GM18502 (cell line): ENCODE results near the gene AGAP1.
"Not testable (repeated sequence)": the region's sequence is repeated elsewhere in the genome, so short reads cannot be mapped to it uniquely, and the experiment has no call there.

Experiments
- ATAC-seq: cut with Tn5 transposase; IDR thresholded peaks from one replicate; pipeline ENCODE4 v1.9.1; 2021; ENCODE audit warnings: mild to moderate bottlenecking; ENCODE audit not compliant: unreplicated experiment, poor library complexity

Gene AGAP1

DNA sequence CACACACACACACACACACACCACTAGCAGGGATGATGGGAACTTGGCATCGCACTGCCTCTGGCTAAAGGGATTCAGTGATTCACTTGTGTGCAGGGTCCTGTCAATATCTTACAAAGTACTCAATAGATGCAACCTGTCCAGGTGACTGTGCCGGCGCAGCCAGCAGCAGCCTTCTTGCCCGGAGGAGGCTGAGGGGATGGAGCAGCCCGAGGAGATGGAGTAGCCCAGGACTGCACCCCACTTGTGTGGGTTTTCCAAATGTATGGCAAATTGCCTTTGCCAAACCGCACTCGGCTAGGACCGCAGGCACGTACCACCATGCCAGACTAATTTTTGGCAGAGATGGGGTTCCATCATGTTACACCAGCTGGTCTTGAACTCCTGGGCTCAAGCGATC, 643.2 kb downstream of the AGAP1 start:
- no peak for ATAC-seq

DNA sequence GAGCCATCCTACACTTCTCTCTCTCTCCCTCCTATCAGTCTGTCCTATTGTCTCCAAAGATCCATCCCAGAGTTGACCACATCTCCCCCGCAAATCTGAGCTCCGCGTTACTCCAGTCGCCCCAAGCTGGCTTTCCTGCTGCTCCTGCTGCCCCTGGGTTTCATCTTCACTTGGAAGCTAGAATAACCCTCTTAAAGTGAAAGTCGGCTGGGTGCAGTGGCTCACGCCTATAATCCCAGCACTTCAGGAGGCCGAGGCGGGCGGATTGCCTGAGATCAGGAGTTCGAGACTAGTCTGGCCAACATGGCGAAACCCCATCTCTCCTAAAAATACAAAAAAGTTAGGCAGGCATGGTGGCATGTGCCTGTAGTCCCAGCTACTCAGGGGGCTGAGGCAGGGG, 647.8 kb downstream of the AGAP1 start:
- ATAC-seq: not testable (repeated sequence)

DNA sequence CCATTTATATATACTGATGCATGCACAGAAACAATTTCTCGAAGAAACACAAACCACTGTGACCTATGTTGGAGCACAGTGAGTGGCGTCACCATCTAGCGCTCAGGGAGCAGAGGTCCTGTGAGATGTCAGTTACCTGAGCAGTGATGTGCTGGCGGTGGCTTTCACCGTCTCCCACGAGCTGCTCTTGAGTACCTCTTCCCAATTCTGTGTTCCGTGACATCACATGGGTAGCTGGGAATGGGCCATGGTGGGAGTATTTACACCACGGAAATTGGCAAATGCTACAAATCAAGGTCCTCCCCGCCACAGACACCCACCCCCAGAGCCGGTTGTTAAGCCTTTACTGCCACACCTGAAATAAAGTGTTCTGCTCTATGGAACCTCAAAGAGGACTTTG, 650.0 kb downstream of the AGAP1 start:
- no peak for ATAC-seq

DNA sequence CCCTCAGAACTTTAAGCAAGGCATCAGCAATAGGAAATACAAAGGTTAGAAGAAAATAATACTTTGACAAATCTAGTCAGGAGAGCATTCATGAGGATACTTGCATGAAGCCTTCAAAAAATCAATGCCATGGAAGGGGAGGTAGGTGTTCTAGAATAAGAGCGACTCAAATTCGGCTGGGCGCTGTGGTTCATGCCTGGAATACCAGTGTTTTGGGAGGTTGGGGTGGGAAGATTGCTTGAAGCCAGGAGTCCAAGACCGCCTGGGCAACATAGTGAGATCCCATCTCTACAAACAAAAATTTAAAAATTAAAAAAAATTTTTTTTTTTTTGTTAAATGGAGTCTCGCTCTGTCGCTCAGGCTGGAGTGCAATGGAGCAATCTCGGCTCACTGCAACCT, 652.6 kb downstream of the AGAP1 start:
- no peak for ATAC-seq

DNA sequence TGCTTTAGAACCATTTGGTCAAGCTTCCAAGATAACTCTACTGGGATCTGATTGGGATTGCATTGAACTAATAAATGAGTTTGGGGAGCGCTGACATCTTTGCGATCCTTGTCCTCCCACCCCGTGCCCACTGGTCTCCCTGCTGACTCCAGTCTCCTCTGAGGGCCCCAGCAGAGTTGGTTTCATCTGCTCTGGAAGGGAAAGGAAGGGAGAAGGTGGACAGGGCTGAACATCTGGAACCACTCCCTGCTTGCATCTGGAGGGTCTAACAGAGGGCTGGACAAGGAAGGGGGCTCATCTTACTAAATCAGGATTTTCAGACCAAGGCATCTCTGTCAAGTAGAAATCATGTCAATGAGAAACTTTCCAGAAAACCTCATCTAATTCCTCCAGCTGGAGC, 661.6 kb downstream of the AGAP1 start:
- ATAC-seq: no peak

DNA sequence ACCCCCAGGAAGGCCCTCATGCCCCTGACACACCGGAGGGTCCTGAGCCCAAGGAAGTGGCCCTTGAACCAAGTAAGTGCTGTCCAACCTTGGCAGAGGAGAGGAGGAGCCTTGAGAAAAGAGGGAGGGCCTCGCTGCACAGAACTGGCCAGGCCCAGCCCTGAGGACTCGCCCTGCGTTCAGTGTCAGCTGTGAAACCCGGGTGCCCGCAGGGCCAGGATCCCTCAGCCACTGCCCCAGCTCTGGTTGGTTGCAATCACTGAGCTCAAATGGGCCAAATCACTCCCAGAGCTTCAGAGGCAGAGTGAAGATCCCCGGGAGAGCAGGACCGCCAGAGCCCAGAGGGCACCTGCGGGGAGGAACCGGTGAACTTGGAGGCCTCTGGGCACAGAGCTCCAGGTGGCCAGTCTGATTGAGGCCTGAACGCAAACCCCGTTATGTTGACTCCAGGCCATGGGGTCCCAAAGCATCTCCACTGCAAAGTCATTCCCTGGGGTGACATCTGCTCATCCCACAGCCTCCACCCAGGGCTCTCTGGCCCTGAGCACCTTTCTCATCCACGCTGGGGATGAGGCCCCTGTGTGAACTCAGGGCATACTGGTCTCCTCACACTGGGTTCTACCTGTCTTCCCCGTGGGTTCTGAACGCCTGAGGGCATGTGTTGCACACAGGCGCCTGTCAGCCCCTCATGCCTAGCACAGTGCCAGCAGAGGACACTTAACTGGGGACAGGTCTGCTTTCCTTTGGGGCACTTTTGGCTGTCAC, 662.4 kb downstream of the AGAP1 start:
- ATAC-seq: no peak

DNA sequence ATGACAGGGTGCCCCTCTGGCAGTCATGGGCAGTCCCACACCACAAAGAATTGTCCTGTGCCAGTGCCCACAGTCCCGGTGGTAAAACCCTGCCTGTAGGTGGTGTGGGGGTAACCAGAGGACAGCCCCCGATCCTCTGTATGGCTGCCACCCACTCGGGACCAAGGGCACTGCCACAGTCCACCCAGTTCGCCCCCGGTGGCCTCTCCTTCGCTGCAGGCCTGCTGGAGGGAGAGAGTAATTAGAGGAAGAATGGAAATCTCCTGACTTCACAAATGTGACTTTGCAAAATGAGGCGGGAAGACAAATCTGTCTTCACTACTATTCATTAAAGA, 663.0 kb downstream of the AGAP1 start:
- ATAC-seq: no peak

DNA sequence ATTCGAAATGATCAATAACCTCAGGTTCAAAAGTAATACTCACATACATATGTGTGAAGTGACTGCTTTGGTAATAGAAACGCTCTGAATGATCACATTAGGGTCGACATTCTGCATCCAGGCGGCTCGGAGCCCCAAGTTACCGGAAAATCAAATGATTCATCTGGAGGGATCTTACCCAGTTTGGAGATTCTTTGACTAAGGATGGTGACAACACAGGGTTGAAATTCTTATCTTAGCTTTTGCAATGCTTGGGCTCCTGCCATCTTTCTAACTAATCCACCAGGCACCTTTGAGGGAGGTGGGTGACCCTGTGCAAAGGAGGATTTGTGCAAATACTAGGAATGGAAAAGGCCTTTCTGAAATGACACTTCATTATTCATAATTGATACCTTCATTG, 663.5 kb downstream of the AGAP1 start:
- ATAC-seq: no peak

DNA sequence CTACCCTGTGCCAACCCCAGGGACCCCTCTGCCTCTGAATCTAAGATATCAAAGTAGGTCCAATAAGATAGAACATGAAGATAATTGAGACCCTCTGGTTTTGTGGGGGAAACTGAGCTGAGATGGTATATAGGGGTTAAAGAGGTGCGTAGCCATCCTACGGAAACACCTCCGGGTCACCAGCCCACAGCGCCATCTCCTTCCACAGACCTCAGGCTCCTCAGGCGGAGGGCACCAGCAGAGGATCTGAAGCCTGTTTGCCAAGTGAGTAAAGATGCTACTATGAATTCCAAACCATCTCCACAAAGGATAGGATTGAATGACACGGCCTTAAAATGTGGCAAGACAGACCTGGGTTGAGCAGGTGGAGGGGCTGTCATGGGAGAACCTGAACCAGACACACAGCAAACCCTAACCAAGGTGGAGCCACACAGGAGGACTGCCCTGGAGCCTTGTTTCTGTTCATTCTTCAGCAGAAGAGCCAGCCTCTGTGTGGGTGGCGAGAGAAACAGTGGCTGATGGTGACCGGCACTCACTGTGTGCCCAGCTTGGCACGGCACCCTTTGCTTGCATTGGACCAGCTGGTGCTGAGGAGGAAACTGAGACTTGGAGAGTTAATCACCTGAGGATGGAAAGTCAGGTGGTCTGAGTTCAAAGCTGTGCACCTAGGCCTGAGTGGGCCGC, 664.1 kb downstream of the AGAP1 start:
- ATAC-seq: no peak

DNA sequence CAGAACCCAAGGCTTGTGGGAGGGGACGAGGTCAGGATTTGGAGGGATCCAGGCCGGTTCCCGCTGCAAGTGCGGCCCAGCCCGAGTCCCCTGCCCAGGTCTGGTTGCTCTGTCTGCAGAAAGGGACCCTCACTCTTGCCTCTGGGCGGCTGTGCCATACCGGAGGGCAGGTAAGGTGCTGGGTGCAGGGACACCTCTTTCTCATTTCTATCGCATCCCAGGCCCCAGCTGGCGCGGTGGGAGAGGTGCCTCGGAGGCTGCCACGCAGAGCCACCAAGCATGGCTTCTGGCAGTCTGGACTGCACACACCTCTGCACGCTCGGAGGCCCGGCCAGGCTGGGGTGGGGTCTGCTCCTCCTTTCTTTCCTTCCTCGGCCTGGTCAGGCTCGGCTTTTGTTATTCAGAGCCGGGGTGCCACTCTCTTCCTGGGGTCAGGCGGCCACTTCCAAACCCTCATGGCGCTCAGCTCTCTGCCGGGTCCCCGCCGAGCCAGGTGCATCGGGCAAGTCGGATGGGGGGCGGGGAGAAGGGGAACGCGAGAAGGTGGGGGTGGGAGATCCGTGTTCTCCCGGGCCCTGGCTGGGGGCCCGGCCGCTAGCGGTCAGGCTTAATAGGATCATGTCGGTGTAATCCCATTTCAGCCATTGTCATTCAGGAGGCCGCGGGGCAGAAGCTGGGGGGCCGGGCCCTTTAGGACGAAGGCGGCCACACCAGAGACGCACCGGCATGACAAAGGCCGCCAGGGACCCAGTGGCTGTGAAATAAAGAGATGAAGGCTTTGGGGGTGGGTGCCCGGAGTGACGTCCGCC, 665.3 kb downstream of the AGAP1 start:
- ATAC-seq: no peak

DNA sequence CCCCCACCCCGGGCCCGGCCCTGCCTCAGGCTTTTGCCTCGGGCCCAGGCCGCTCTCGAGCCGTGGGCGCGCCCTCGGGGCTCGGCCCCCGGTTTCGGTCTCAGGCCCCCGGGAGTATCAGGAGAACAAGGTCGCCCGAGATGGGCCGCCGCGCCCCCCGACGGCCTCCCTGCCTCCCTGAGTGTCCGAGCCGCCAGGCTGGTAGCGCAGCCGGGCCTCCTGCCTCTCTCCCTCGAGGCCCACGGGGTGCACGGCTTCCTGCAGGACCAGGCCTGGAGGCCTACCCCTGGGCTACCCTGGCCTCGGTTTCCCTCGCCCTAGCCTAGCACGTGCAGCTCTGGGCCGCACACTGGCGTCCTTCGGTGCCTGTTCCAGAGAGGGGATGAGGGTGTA, 665.9 kb downstream of the AGAP1 start:
- ATAC-seq: no peak

DNA sequence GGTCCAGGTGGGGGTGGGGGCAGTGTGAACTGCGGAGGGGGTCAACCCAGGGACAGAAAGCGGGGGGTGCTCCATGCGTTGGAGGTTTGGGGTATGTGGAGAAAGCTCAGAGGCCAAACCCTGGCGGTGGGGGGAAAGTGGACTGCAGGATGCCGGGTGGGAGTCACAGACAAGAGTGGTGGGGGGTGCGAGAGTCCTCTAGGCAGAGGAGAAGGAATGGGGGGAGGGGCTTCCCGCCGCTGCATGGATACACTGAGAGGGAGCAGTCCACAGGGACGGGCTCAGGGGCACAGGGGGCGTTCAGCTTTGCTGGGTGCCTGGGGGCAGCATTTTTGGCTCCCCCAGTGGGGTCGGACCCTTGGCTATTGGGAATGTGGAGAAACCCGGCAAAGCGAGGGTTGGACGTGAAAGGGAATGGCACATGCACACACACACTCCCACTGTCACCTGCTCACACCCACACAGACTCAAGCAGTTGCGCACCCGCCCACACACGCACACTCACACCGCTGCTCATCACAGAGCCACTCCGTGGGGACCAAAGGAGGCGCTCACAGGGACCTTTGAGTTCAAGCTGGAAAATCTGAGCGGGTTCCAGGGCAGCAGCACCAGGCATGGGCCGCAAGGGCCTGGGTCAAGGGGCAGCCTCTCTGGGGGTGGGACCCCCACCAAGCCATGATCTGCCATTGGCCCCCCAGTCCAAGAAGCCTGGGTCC, 666.7 kb downstream of the AGAP1 start:
- no peak for ATAC-seq

DNA sequence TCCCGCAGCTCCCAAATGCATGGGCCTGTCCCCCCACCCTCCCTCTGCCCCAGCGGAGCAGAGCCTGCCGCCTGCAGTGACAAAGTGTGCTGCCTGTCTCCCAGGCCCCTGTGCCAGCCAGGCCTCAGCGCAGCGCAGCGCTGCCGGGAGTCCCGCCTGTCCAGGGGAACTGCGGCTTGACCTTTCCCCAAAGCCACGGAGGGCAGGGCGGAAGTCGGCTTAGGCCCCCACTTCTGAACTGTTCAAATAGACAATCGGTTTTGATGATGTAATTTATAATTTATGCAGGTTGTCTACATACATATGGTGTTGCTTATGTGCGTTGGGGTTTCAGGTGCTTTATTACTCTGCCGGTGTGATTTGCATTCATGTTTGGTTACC, 667.2 kb downstream of the AGAP1 start:
- no peak for ATAC-seq

DNA sequence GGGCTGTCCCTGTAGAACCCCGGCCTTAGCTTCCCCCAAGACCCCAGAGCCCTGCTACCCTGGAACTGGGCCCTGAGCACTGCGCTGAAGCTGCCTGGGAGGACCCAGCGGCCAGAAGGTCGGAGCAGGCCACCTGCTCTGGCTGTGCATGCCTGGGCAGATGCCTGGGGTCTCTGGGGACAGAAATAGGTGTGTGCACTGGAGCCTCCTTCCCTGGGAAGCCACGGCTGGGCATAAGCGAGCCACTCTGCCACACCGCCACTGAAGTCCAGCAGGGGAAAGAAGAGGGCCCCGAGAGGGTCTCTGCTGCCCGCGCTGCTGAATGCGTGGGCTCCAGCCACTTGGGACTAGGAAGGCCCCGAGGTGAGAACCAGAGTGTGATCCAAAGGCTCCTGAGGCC, 667.7 kb downstream of the AGAP1 start:
- ATAC-seq: no peak

DNA sequence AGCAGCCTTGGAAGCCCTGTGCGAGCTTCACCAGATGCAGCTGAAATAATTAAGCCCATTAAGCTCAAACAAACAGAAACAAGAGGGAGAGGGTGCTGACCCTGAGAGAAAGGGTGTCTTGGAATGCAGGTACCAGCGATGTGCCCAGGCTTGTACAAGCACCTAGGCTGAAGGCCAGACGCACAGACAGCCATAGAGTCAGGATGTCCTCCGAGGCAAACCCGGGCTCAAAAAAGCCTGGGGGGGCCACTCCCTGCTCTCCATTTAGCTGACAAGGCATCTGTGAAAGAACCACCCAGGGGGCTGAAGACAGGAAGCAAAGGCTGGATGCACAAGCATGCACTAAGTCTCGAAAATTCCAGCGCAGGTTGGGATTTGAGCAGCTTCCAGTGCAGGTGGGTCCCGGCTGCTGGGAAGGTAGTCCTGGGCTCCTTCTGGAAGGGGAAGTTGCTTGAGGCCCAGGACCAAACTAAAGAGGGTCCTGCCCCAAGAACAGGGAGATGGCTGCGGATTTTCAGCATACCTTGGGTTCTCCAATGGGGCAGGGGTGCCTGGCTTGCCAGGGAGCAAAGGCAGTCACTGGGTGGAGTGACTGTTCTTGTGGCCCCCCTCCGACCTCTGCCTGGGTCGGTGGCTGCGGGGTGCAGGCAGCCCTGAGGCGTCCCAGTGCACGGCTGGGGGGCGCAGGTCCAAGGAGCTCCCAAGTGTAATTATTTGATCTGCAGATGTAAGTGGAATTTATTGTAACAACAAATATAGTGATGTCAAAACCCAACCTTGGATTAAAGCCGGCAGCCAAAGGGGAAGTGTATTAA, 668.4 kb downstream of the AGAP1 start:
- no peak for ATAC-seq

DNA sequence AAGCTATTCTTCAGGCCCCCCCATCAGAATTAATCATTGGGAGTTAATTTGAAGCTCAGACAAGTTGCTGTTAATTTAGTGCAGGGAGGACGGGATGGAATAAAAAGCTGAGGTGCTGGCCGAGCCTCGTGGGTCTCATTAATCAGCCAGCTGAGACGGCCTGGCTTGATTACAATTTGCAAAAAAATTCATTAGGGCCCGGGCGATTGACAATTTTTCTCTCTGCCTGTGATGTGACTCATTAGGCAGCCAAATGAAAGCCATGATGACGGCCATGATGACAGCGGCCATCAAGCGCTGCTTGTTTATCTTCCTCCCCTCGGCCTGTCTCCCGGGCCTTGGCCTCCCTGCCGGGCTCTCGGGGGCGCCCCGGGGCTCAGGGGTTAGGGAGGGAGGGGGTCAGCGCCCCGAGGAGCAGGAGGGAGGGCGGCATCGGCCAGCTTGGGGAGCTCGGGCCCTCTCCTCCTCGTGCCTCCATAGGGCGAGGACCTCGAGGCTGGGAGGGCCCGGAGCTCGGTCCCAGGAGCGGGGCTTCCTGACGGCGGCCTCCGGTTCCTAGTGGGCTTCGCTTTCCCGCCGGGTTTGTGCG, 669.1 kb downstream of the AGAP1 start:
- no peak for ATAC-seq

DNA sequence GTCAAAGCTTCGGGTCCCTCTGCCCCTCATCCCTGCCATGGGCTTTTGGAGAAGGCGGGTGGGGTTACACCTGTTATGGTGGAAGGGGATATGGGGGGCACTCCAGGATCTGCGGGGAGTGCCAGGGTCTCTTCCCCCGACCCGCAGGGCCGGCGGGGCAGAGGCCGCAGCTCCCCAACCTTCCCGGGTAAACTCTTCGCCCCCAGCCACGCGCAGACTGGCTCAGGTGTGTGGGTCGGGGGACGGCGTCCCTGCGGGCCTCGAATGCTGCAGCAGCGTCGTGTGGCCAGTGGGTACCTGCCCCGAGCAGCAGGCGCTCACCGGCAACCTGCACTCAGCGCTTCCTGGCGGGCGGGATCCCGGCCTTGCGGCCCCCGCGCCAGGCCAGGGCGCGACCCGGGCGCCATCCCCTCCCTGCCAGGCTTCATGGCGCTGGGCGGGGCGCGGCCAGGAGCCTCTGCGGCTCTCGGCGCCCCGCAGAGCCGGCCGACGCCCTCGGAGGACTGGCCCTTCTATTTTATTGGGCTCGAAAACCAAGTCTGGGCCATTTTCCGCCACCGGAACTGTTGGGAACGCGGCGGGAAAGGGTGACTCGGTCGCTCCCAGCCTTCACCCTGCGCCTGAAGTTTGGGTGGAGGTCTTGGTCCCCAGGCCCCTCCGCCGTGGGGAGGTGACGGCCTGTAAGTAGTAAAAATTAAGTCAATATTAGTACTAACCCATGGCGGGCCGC, 669.8 kb downstream of the AGAP1 start:
- ATAC-seq: no peak

DNA sequence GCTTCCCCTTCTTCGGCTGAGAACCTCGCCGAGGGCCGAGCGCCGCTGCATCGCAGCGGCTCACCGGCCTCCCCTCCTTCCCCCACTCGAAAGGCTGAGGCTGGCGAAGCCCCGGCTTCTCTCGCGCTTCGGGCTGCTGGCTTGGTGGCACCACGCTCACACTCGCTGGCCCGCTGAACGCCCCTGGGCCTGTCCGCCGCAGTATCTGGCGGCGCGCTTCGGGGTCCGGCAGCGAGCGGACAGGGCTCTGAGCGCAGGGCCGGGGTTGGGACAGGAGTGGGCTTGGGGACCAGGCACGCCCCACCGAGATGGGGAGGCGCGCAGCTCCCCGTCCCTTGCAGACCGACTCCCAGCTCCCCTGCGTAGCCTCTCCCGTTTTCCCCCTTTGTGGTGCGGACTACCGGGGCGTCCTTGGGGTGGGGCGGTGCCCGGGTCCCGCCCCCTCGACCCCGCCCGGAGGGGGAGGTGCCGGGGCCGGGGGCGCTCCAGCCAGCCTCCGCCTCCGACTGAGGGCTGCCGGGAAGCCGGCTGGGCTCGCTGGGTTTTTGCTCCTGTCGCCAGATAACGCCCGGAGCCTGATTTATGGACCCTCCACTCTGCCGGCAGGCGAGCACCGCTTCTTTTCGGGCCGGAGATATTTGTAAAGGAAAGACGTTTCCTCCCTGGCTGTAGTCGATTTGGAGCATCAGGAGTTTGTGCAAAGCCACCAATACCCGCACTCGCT, 670.5 kb downstream of the AGAP1 start:
- ATAC-seq: no peak
